Astrocyte (in vitro differentiated cells and primary cell): ENCODE data around the gene CTXND1.

Experiments used
- EZH2 ChIP-seq: IDR thresholded peaks from 2 replicates; pipeline ENCODE4 v1.6.1; 2012; ENCODE audit warnings: mild to moderate bottlenecking, low read length, inconsistent platforms; ENCODE audit not compliant: insufficient read depth
- TF ChIP-seq, protein P1 (sequence below): IDR thresholded peaks from 2 replicates; pipeline ENCODE4 v1.5.1; 2011; ENCODE audit warnings: low read depth, mild to moderate bottlenecking, inconsistent platforms, low read length, moderate library complexity; ENCODE audit not compliant: insufficient read depth

DNA sequence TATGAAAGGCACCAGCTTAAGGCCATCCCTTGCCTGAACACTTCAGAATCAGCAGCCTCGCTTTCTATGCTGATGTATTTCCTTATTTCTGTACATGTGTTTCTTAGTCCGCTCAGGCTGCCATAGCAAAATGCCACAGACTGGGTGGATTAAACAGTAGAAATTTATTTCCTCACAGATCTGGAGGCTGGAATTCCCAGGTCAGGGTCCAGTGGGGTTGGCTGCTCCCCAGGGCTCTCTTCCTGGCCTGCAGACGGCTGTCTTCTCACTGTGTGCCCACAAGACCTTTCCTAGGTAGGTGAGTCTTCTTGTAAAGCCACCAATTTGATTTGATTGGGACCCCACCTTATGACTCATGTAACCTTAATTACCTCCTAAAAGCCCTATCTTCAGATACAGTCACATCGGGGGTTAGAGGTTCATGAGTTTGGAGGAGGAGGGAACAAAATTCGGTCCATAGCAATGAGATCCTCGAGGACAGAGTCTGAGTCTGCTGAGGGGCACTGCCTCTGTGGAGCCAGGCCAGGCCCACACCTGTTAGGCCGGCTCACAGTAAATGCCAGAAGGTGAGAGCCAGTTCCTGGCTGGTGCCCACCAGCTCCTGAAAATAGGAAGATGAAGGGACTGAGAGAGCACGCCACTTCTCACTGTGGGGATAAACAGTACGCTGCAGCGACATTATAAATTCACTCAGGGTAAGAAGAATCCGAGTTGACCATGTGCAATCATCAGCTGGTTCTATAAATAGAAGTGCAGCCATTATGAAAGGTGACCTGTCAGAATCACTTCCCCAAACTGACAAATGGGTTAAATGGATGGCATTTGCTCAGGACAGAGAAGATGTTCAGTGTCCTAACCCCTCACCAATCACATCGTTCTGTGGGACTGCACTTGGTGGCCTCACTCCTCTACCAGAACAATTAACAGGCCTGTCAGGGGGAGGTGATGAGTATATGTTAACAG lies 41.1 kb downstream of the CTXND1 start:
- TF ChIP-seq, protein P1, sequence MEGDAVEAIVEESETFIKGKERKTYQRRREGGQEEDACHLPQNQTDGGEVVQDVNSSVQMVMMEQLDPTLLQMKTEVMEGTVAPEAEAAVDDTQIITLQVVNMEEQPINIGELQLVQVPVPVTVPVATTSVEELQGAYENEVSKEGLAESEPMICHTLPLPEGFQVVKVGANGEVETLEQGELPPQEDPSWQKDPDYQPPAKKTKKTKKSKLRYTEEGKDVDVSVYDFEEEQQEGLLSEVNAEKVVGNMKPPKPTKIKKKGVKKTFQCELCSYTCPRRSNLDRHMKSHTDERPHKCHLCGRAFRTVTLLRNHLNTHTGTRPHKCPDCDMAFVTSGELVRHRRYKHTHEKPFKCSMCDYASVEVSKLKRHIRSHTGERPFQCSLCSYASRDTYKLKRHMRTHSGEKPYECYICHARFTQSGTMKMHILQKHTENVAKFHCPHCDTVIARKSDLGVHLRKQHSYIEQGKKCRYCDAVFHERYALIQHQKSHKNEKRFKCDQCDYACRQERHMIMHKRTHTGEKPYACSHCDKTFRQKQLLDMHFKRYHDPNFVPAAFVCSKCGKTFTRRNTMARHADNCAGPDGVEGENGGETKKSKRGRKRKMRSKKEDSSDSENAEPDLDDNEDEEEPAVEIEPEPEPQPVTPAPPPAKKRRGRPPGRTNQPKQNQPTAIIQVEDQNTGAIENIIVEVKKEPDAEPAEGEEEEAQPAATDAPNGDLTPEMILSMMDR, result no peak
- no peak for TF ChIP-seq EZH2
